Bronchial epithelial cell (primary cell): ENCODE measurements around the gene ZBTB48. TPM values are rescaled to one million over a fixed set of nuclear protein-coding genes. Genes with fewer than 3 reads are reported as not detected.

Source experiments
- DNase-seq: peaks from one replicate; pipeline ENCODE4 v3.0.0-alpha.2; 2010; ENCODE audit warnings: low read depth
- FAIRE-seq: peaks from 2 replicates; lab custom pipeline; 2011; peaks lifted over from hg19 to GRCh38; lab: Jason Lieb, UNC
- H3K27me3 ChIP-seq: 2 replicates; pipeline ENCODE4 v1.5.1; 2011; ENCODE audit warnings: low read length; ENCODE audit not compliant: control insufficient read depth, insufficient read depth
- H3K36me3 ChIP-seq: 2 replicates; pipeline ENCODE4 v1.5.1; 2011; ENCODE audit warnings: low read length; ENCODE audit not compliant: control insufficient read depth, insufficient read depth
- H3K4me3 ChIP-seq: 2 replicates; pipeline ENCODE4 v1.5.1; 2011; ENCODE audit warnings: mild to moderate bottlenecking, low read depth, low read length, control low read depth
- total RNA-seq: library from RNA; depleted of rRNA; stranded (reverse); fragments of >200 nt; gene quantifications from 2 replicates; pipeline ENCODE4 v1.2.1, GENCODE V29; 2014
- TF ChIP-seq, protein P1 (sequence below): IDR thresholded peaks from 2 replicates; pipeline ENCODE4 v1.5.1; 2011; ENCODE audit warnings: mild to moderate bottlenecking, moderate library complexity, low read length, control low read depth, inconsistent platforms; ENCODE audit not compliant: insufficient read depth, severe bottlenecking

The ZBTB48 gene
- total RNA-seq, result 18.7 and 19.7 TPM in 2 replicates

DNA sequence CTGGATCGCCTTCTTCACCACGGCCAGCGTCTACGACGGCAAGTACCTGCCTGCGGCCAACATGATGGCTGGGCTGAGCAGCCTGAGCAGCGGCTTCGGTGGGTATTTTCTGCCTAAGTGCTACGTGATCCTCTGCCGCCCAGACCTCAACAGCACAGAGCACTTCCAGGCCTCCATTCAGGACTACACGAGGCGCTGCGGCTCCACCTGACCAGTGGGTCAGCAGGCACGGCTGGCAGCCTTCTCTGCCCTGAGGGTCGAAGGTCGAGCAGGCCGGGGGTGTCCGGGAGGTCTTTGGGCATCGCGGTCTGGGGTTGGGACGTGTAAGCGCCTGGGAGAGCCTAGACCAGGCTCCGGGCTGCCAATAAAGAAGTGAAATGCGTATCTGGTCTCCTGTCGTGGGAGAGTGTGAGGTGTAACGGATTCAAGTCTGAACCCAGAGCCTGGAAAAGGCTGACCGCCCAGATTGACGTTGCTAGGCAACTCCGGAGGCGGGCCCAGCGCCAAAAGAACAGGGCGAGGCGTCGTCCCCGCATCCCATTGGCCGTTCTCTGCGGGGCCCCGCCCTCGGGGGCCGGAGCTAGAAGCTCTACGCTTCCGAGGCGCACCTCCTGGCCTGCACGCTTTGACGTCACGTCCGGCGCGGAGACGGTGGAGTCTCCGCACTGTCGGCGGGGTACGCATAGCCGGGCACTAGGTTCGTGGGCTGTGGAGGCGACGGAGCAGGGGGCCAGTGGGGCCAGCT, at the start of gene ZBTB48:
ZBTB48 (plus strand) TSS at position 621 of the 745 bp plus-strand sequence. CDS start 616 bp downstream, outside the sequence.
- no peak for FAIRE-seq
- peak; percentile 93 for DNase-seq
- no peaks in the 10 kb centered on the region for H3K36me3 ChIP-seq
- peak within 1 kb of the TSS; percentile 88 for H3K4me3 ChIP-seq
- H3K27me3 ChIP-seq, result no peaks in the 10 kb centered on the region
- TF ChIP-seq, protein P1, sequence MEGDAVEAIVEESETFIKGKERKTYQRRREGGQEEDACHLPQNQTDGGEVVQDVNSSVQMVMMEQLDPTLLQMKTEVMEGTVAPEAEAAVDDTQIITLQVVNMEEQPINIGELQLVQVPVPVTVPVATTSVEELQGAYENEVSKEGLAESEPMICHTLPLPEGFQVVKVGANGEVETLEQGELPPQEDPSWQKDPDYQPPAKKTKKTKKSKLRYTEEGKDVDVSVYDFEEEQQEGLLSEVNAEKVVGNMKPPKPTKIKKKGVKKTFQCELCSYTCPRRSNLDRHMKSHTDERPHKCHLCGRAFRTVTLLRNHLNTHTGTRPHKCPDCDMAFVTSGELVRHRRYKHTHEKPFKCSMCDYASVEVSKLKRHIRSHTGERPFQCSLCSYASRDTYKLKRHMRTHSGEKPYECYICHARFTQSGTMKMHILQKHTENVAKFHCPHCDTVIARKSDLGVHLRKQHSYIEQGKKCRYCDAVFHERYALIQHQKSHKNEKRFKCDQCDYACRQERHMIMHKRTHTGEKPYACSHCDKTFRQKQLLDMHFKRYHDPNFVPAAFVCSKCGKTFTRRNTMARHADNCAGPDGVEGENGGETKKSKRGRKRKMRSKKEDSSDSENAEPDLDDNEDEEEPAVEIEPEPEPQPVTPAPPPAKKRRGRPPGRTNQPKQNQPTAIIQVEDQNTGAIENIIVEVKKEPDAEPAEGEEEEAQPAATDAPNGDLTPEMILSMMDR, result no peak

DNA sequence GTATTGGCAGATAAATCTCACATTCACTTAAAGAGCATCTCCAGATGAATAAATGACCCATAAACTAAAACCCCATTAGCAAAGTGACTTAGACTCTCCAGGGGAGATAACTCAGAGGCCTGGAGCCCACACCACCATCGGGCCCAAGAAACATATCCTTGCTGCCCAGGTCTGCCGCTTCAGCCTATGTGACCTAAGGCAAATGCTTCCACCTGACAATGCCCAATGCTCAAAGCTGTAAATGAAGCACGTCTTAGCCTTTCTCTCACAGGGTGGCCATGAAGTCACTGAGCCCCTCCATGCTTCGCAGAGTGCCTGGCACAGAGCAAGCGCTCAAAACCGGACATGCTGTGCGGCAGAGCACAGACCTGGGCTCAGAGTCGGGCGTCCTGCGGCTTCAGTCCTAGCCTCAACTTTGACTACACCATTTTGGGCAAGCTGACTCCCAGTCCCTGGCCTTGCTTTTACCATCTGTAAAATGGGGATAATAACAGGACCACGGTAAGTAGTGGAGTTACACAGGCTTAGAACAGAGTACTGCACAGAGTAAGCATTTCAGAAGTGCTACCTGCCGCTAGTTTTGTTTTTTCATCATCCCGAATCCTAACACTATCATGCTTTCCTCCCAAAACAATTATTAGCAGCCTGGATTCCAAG, 49.2 kb upstream of the ZBTB48 start:
- Histone ChIP-seq H3K36me3 (peaks cover 29% of the 10 kb centered on the region), H3K4me3 (no peak overlapping the region), H3K27me3 (no peaks in the 10 kb centered on the region)
- TF ChIP-seq, protein P1, result no peak
- DNase-seq (no peak), FAIRE-seq (no peak)

DNA sequence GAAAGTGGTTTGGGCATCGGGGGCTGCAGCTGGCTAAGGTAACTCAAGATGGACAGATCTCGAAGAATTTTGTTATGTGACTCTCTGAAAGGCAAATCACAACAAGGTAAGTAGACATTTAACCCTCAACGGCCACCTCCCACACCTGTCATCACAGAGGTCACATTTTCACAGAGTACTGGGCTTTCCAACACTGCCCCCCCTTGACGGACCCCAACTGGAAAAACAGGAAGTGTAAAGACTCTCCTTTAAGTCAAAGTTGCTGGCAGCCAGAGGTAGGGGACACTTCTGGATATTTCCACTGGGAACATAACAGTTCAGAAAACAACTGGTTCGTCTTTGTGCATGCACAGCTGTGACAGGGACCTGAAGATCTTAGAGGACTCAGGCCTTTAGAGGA, 47.8 kb upstream of the ZBTB48 start:
- Histone ChIP-seq H3K4me3 (no peak overlapping the region), H3K27me3 (no peaks in the 10 kb centered on the region), H3K36me3 (peaks cover 29% of the 10 kb centered on the region)
- FAIRE-seq (peak; percentile 32), DNase-seq (no peak)
- TF ChIP-seq, protein P1, result no peak

DNA sequence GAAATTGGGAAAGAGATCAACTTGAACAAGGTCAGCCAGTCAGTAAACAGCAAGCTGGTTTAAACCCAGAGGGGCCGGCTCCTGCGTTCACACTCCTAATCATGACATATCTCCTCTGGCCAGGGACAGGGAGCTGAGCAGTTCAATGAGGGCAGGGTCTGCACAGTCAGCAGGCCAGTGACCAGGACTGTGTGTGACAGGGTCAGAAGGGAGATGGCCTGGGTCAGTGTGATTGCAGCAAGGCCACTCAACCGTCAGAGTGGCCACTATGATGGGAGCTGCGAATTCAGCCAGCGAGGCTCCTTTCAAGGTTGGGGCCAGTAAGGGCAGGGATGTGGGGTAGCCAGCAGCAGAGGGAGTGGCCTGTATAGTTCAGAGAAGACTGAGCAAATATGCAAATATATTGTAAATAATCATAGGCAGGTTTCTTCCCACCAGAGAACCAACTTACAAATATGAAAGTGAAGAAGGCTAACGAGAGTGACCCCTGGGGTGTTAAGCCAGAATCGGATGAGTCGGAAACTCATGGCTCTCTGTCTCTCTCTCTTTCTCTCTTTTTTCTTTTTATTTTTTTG, 45.5 kb upstream of the ZBTB48 start:
- FAIRE-seq (no peak), DNase-seq (no peak)
- TF ChIP-seq, protein P1, result no peak
- Histone ChIP-seq H3K27me3 (no peaks in the 10 kb centered on the region), H3K4me3 (no peak overlapping the region), H3K36me3 (peaks cover 24% of the 10 kb centered on the region)

DNA sequence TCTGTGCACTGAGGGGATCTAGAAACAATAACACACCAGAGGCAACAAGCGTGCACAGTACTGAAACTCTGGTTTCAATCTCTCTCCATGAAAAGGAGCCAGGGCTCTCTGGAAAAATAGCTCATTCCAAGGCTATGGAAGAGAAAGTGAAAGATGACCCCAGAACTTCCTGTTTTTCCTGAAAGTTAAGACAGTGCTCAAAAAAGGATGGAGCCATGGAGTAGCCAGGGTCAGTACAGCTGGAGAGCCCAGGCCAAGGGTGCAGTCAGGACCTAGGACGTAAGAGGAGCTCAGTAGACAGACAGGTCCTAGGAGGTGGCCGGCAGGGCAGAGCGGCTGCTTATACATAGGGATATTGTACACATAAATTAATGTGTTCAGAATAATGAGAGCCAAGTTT, 44.6 kb upstream of the ZBTB48 start:
- TF ChIP-seq, protein P1, result no peak
- Histone ChIP-seq H3K36me3 (peaks cover 24% of the 10 kb centered on the region), H3K27me3 (no peaks in the 10 kb centered on the region), H3K4me3 (no peak overlapping the region)
- no peak for FAIRE-seq
- no peak for DNase-seq
